ENCODE measurements around the gene RBM39.

DNA sequence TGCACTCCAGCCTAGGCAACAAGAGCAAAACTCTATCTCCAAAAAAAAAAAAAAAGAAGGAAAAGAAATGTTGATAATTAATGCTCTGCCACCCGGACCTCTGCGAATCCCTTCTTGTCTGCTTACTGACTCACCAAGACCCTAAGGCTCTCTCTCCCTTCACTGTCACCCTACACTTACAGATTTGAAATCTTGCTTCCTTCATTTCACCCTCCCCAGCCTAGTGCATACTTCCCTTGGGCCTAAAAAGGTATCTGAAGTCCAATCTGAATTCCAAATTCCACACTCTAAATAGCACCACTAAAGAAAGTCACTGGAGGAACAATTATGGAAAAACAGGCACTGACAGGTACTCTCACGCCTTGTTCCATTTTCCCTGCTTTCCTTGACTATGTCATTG is 20.4 kb upstream of the RBM39 start:
- TF ChIP-seq FOSL1 (tag; conservative IDR thresholded peaks at IDR 0.05) (no peak), STAT5B (CRISPR knock-in tag; IDR thresholded peaks at IDR 0.05) (no peak)
